GM12892 (cell line): ENCODE measurements around the gene FAM107B.

Experiments
- POLR2A ChIP-seq: IDR thresholded peaks from 2 replicates; pipeline ENCODE4 v1.6.1; 2011; ENCODE audit warnings: low read depth, low read length, control low read depth
- POLR2AphosphoS5 ChIP-seq: IDR thresholded peaks from 2 replicates; pipeline ENCODE4 v1.6.1; 2011; ENCODE audit warnings: low read depth, low read length, control low read depth

GRCh38 chr10:14523286-14523685 lies 251.4 kb downstream of the FAM107B start:
- no peak for TF ChIP-seq POLR2AphosphoS5
- TF ChIP-seq POLR2A = no peak
